Embryonic facial prominence (tissue), 1 donor: Measurements from ENCODE around the gene SFT2D1.

Experiments used
- DNase-seq: peaks from one replicate; pipeline ENCODE4 v3.0.0-alpha.2; 2016; ENCODE audit errors: extremely low spot score

Gene SFT2D1

DNA sequence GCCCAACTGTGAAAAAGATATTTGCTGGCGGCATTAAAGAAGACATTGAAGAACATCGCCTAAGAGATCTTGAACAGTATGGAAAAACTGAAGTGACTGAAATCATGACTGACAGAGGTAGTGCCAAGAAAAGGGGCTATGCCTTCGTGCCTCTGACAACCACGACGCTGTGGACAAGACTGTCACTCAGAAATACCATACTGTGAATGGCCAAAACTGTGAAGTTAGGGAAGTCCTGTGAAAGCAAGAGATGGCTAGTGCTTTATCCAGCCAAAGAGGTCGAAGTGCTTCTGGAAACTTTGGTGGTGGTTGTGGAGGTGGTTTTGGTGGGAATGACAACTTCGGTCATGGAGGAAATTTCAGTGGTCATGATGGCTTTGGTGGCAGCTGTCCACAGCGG, 7.5 kb downstream of the SFT2D1 start:
- no peak for DNase-seq

DNA sequence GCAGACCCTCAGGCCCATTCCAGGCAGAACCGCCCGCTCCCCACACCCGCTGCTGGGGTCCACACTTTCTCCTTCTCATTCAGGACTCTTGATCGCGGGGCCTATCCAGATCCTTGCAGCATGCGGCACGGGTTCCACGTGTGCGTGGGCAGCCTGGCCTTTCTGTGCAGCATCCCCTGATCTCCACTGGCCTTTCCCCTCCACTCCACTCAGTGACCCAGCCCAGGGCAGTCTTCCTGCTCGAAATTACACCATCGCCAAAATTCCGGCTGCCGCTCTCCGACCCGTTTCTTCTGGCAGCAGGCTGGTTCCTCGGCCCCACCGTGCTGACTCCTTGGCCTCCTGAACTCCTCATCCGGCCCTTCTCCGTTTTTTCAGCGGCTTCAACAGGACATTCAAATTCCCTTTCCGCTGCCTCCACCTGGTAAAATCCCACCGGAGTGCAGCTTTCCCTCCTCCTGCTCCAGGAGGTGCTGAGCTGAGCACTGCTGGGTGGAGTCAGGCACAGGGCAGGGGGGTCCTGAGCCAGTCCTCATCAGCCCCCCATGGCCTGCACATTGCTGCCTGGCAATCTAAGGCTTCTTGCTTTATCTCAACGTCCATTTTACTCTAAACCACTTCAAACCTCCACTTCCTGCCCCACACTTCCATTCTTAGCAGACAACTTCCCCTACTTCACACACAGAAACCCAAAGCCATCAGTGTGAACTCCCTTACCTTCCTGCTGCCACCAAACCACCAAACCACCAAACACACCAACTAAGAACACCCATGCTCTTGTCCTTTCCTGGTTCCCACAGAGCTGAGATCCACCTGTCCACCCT, 9.0 kb downstream of the SFT2D1 start:
- DNase-seq, result no peak

DNA sequence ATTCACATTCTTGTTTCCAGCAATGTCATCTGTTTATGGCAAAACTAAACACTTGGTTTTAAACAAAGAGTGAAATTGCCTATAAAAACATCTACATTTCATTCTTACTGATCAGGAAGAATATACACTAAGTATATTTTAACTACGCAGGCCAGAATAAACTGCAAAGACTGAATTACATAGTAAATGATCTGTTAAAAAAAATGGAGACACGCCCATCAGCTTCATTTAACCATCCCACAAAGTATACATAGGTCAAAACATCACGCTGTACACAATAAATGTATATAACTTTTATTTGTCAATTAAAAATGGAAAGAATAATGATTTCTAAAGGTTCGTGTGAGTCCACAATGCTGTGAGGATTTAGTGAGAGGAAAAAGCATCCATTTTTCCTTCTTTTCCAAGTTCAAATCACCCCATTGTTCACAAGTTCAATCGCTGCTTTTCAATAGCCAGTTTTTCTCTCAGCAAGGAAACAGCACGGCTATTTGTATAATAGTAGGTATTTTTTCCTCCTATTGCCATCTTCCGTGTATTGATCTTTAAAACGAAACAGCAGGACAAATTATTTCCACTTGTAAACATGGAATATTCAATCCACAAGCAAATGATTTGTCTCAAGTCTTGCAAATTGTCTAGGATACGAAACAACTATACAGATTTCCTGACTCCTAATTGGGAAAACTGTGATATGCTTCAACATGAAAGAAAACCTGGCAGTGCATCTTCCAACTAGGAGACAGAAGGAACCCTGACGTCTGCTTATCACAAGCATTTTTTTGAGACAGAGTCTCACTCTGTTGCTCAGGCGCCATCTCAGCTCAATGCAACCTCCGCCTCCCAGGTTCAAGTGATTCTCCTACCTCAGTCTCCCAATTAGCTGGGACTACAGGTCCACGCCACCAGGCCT, 10.6 kb downstream of the SFT2D1 start:
- DNase-seq, result no peak

DNA sequence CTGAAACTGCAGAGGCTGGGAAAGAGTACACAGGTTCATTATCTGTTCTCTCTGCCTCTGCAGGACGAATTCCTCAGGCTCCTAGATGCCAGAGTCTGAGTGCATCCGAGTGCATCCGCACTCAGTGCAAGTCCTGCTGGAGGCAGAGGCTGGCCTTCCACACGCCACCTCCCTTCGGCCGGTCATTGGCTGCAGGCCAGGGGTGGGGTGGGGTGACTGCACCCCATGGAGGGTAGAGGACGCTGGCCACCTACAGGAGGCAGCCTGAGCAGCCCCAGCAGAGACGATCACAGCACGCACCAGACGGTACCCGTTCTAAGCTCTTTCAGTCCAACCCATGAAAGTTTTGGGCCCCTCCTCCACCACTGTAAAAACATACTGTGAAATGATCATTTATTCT, 11.7 kb downstream of the SFT2D1 start:
- no peak for DNase-seq

GRCh38 chr6:166325383-166326042, 16.8 kb downstream of the SFT2D1 start:
- no peak for DNase-seq

DNA sequence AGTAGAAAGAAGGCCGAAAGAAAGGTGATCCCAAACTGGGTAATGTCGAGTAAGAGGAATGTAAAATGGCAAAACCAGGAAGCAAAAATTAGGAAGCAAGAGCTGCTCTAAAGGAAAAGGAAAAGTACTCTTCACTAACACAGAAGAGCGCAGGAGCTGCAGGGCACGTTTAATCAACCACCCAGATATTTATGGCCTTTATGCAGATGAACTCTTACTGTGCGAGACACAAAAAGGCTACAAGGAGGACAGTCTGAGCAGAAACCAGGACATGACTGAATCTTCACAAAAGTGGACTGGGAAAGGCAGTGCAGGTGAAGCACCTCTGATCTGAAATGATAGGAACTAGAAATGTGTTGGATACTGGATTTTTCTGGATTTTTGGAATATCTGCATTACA, 18.9 kb downstream of the SFT2D1 start:
- DNase-seq, result no peak

GRCh38 chr6:166318649-166319600, 23.4 kb downstream of the SFT2D1 start:
- DNase-seq, result no peak

GRCh38 chr6:166318227-166318626, 24.1 kb downstream of the SFT2D1 start:
- DNase-seq, result no peak

DNA sequence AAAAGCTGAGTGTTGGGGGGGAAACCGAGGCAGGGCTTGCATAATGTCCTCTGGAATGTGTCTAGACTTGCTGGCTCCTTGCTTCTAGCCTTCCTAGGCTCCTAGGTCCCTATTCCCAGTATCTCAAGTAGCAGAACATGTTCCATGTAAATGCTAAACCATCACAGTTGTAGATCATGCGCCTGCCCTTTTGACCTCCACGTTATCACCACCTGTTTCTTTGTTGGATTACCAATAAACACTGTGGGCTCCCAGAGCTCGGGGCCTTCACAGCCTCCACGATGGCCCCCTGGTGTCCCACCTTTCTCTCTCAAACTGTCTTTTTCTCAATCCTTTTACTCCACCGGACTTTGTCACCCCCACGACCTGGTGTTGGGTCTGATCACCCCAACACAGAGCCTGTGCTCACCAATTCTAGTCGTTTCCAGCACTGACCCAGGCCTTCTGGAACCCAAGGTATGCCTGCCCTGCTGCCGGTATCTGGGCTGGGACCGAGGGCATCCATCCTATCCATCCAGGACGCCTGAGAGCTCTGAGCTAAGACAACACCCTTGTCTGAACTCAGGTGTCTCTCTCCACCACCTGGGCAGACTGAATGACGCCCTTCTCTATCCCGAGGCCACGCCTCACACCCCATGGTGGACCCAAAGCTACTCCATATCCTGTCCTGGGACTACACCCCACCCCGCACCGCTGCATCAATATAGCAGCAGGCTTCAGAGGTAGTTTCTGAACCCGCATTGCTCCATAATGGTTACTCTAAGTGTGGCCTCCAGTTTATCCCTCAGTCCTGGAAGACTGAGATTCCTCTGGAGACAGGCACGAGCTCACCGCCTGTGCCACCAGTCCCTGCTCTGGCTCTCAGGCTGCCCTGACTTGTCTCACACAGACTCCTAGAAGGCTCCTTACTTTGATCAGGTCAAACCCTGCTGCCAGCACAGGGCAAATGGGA, 24.8 kb downstream of the SFT2D1 start:
- no peak for DNase-seq

DNA sequence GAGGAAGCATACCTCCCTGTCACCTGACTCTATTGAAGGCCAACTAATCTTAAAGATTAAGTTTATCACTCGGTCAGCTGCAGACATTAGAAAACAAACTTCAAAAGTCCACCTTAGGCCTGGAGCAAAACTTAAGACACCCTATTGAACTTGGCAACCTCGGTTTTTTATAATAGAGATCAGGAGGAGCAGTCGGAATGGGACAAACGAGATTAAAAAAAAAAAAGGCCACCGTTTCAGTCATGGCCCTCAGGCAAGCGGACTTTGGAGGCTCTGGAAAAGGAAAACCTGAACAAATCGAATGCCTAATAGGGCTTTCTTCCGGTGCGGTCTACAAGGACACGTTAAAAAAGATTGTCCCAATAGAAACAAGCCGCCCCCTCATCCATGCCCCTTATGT, 26.9 kb downstream of the SFT2D1 start:
- DNase-seq, result no peak

DNA sequence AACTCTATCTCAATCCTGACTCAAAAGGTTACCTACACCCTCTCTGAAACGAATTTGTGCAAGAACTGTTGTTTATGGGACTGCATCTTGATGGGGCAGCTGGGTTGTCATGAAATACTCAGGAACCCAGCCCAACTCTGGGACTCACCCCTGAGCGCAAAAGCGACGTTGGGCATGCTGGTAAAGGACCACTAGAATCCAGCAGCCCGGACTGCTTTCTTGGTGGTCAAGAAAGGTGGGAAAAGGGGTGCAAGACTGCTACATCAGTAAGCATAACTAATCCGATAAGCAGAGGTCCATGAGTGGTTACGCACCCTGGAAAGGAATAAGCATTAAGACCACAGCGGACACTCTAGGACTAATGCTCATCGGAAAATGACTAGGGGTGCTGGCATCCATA, 27.9 kb downstream of the SFT2D1 start:
- no peak for DNase-seq

GRCh38 chr6:166313255-166314070, 28.9 kb downstream of the SFT2D1 start:
- DNase-seq, result no peak

DNA sequence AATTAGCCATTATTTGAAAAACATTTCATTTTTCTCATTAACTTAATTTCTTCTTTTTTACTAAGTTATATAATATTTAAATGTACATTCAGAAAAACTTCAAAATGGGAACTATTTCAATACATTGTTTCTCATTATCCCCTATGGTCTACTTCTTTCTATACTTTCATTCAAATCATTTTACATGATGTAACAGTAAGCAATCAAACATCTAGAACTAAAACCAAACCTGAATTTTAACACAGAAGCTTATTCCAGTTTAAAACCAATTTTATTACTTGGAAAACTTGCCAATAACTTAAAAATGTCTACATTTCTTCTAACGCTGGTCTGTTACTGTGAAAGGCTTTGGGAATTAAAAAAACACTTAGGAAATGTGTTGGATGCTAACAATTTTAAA, 29.5 kb downstream of the SFT2D1 start:
- DNase-seq, result no peak

DNA sequence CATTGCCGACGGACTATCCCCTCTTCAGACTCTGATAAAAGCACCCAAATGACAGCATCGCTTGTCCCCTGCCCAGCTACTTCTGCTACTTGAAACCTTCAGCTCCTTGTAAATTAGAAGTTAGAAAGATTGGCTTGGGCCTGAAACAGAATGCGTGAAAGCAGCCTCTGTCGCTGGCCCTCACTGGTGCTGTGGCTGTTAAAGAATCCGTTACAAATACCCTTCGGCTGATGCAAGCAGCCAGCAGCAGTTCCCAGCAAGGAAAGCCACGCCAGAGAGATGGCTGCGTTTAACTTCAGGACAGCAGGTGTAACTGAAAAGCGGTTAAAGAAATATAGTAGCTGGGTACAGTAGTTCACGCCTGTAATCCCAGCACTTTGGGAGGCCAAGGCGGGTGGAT, 31.7 kb downstream of the SFT2D1 start:
- DNase-seq, result no peak

GRCh38 chr6:166309977-166310376, 32.4 kb downstream of the SFT2D1 start:
- DNase-seq, result no peak

DNA sequence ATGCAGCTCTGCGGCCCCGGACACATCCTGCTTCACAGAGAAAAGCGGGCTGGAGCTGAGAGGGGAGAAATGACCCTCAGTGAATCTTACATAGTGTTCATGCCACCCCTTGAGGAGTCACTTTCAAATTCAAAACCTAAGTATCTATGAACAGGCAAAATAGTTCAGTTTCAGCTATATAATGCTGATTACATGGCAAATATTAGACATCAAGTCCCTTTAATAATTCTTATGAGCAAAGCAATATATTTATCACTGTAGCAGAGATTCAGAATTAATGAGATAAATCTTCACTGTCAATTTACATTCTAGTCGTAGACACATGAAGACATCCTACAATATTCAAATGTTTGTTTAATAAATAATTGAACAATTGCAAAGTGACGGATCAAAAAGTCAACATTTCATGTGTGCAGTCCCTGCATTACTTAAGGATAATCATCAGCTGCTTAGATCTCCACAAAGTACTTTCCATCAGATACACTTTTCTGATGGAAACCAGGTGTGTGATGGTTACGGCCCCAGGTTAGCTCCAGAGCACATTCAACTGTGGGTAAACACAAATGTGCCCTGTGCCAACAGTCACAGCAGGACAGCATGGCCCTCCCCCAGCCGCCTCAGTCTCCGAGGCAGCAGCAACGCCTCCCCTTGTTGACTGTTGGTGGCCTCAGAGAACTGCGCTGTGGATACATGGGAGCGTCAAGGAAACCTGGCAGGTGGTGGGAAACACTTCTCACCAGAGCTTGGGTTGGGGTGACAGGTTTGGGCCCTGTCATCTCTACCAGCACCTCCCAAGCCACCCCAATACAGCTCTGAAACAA, 33.4 kb downstream of the SFT2D1 start:
- no peak for DNase-seq

- no peak for DNase-seq
Measured at GRCh38 chr6:166308033-166308768, 34.1 kb downstream of the SFT2D1 start, which contains the start of gene PRR18. Gene PRR18 (minus strand): TSS chr6:166308392. CDS start chr6:166308142, 250 bp downstream.
